LNCAP (cell line): Measurements from ENCODE around the gene SLC29A1.

Experiments
- CTCF ChIP-seq: fragments of 450-650 bp; IDR thresholded peaks from 2 replicates; pipeline ENCODE4 v1.5.1; 2017; ENCODE audit warnings: mild to moderate bottlenecking

SLC29A1 gene

GRCh38 chr6:44190715-44191114 lies 32.7 kb upstream of the SLC29A1 start:
- no peak for TF ChIP-seq CTCF

GRCh38 chr6:44192428-44193041 lies 30.9 kb upstream of the SLC29A1 start:
- TF ChIP-seq CTCF, result no peak

GRCh38 chr6:44193307-44193910 lies 30.0 kb upstream of the SLC29A1 start:
- TF ChIP-seq CTCF, result no peak

- no peak for TF ChIP-seq CTCF
These were observed 29.1 kb upstream of the SLC29A1 start for GRCh38 chr6:44194326-44194725.

GRCh38 chr6:44198684-44199083 lies 24.7 kb upstream of the SLC29A1 start:
- no peak for TF ChIP-seq CTCF

GRCh38 chr6:44199883-44200282 lies 23.5 kb upstream of the SLC29A1 start:
- no peak for TF ChIP-seq CTCF

- TF ChIP-seq CTCF, result no peak
These were observed 22.2 kb upstream of the SLC29A1 start for GRCh38 chr6:44201200-44201599.
